Mesenchymal stem cell (in vitro differentiated cells and primary cell): Measurements from ENCODE around the gene CFAP92.

ENCODE experiments used
- DNase-seq: peaks from one replicate; pipeline ENCODE4 v3.0.0-alpha.2; 2013
- H2AFZ ChIP-seq: one replicate; pipeline ENCODE4 v1.6.1; 2013; ENCODE audit warnings: low read depth, mild to moderate bottlenecking, control low read depth, inconsistent platforms, low read length, moderate library complexity
- H2AK5ac ChIP-seq: 2 replicates; pipeline ENCODE4 v1.6.1; 2013; ENCODE audit warnings: low read length, moderate library complexity, mild to moderate bottlenecking, inconsistent platforms; ENCODE audit not compliant: severe bottlenecking
- H2BK120ac ChIP-seq: one replicate; pipeline ENCODE4 v1.6.1; 2013; ENCODE audit warnings: low read depth, mild to moderate bottlenecking, inconsistent platforms, low read length, moderate library complexity
- H2BK12ac ChIP-seq, 2 experiments: one replicate each; pipeline ENCODE4 v1.6.1; 2013; ENCODE audit warnings: inconsistent platforms in 2 of 2, low read length in 2 of 2, mild to moderate bottlenecking in 2 of 2, moderate library complexity in 2 of 2, control low read depth in 1 of 2
- H2BK15ac ChIP-seq: one replicate; pipeline ENCODE4 v1.6.1; 2013; ENCODE audit warnings: mild to moderate bottlenecking, low read depth, inconsistent platforms; ENCODE audit not compliant: poor library complexity, severe bottlenecking
- H2BK5ac ChIP-seq: 2 replicates; pipeline ENCODE4 v1.6.1; 2013; ENCODE audit warnings: low read depth, mild to moderate bottlenecking, low read length, control low read depth, inconsistent platforms; ENCODE audit not compliant: poor library complexity, severe bottlenecking
- H3K14ac ChIP-seq, 2 experiments: one replicate each; pipeline ENCODE4 v1.6.1; 2013; ENCODE audit warnings: inconsistent platforms in 2 of 2, low read length in 2 of 2, control low read depth in 1 of 2, mild to moderate bottlenecking in 1 of 2, moderate library complexity in 1 of 2
- H3K18ac ChIP-seq, 2 experiments: one replicate each; pipeline ENCODE4 v1.6.1; 2013; ENCODE audit warnings: inconsistent platforms in 2 of 2, low read length in 2 of 2, control low read depth in 1 of 2, low read depth in 1 of 2, mild to moderate bottlenecking in 1 of 2
- H3K23ac ChIP-seq, 2 experiments: one replicate each; pipeline ENCODE4 v1.6.1; 2013; ENCODE audit warnings: inconsistent platforms in 2 of 2, low read length in 2 of 2, mild to moderate bottlenecking in 2 of 2, moderate library complexity in 2 of 2, control low read depth in 1 of 2
- H3K27ac ChIP-seq: 2 replicates; pipeline ENCODE4 v1.5.1; 2013; ENCODE audit warnings: mild to moderate bottlenecking, moderate library complexity, low read length, control low read depth, inconsistent platforms; ENCODE audit not compliant: poor library complexity, severe bottlenecking
- H3K27me3 ChIP-seq, 2 experiments: 2 replicates each; pipeline versions ENCODE4 v1.6.1 to v1.7.0; 2013; ENCODE audit warnings: low read length in 2 of 2, mild to moderate bottlenecking in 2 of 2, moderate library complexity in 2 of 2, control low read depth in 1 of 2, inconsistent platforms in 1 of 2; ENCODE audit not compliant: control insufficient read depth in 1 of 2, insufficient read depth in 1 of 2
- H3K36me3 ChIP-seq, 2 experiments: 2 replicates each; pipeline versions ENCODE4 v1.6.1 to v1.7.0; 2013; ENCODE audit warnings: low read length in 2 of 2, control low read depth in 1 of 2, inconsistent platforms in 1 of 2, low read depth in 1 of 2, mild to moderate bottlenecking in 1 of 2; ENCODE audit not compliant: insufficient read depth in 2 of 2, control insufficient read depth in 1 of 2
- H3K4ac ChIP-seq, 2 experiments: one replicate each; pipeline ENCODE4 v1.6.1; 2013; ENCODE audit warnings: inconsistent platforms in 2 of 2, low read length in 2 of 2, mild to moderate bottlenecking in 2 of 2, moderate library complexity in 2 of 2, control low read depth in 1 of 2, low read depth in 1 of 2
- H3K4me1 ChIP-seq: 2 replicates; pipeline ENCODE4 v1.6.1; 2013; ENCODE audit warnings: low read depth, low read length, control low read depth; ENCODE audit not compliant: control insufficient read depth, insufficient read depth
- H3K4me2 ChIP-seq: 2 replicates; pipeline ENCODE4 v1.6.1; 2013; ENCODE audit warnings: low read length, mild to moderate bottlenecking, inconsistent platforms; ENCODE audit not compliant: poor library complexity, severe bottlenecking
- H3K4me3 ChIP-seq, 2 experiments: 2 replicates each; pipeline versions ENCODE4 v1.5.1 to v1.7.0; 2013; ENCODE audit warnings: low read length in 2 of 2, mild to moderate bottlenecking in 2 of 2, control low read depth in 1 of 2, low read depth in 1 of 2; ENCODE audit not compliant: insufficient read depth in 1 of 2
- H3K79me1 ChIP-seq: replicated peaks from 2 replicates; pipeline ENCODE4 v1.6.1; 2013; ENCODE audit warnings: mild to moderate bottlenecking, control low read depth, low read length, inconsistent platforms; ENCODE audit not compliant: poor library complexity, severe bottlenecking
- H3K9ac ChIP-seq: 2 replicates; pipeline ENCODE4 v1.7.0; 2013; ENCODE audit warnings: mild to moderate bottlenecking, low read length, moderate library complexity
- H3K9me3 ChIP-seq: 2 replicates; pipeline ENCODE4 v1.7.0; 2013; ENCODE audit warnings: mild to moderate bottlenecking, low read length; ENCODE audit not compliant: control insufficient read depth
- H4K8ac ChIP-seq: one replicate; pipeline ENCODE4 v1.6.1; 2013; ENCODE audit warnings: inconsistent platforms, mild to moderate bottlenecking, low read length, moderate library complexity
- H4K91ac ChIP-seq: one replicate; pipeline ENCODE4 v1.6.1; 2013; ENCODE audit warnings: mild to moderate bottlenecking, low read length, inconsistent platforms
- WGBS: methylation state at CpG from one replicate; pipeline ENCODE4 v1.1.7; 2013; ENCODE audit warnings: mixed read lengths; 5-methylcytosine and 5-hydroxymethylcytosine counted together

The CFAP92 gene

GRCh38 chr3:128998561-128998960, 4.7 kb upstream of the CFAP92 start:
- no peak overlapping the region for H4K91ac ChIP-seq
- H3K27me3 ChIP-seq: peaks cover 81 to 95% of the 10 kb centered on the region in 2 experiments
- H3K79me1 ChIP-seq: no peaks in the 10 kb centered on the region
- no peak overlapping the region for H2AK5ac ChIP-seq
- no peak overlapping the region for H2BK5ac ChIP-seq
- no peak overlapping the region for H3K9ac ChIP-seq
- no peak overlapping the region for H3K4me2 ChIP-seq
- H3K14ac ChIP-seq: no peak overlapping the region
- no peak overlapping the region for H4K8ac ChIP-seq
- no peak overlapping the region for H3K4me3 ChIP-seq
- H3K36me3 ChIP-seq: no peaks in the 10 kb centered on the region
- H3K4ac ChIP-seq: no peak overlapping the region
- H3K23ac ChIP-seq: no peak overlapping the region
- H3K9me3 ChIP-seq: no peaks in the 10 kb centered on the region
- no peak overlapping the region for H2BK15ac ChIP-seq
- 33% methylated on average over 3 of the region's 3 CpGs for WGBS
- H3K27ac ChIP-seq: no peak overlapping the region
- H3K18ac ChIP-seq: no peak overlapping the region
- peak; percentile 43 for DNase-seq
- H2AFZ ChIP-seq: no peak overlapping the region
- no peak overlapping the region for H2BK12ac ChIP-seq
- peaks cover 18% of the 10 kb centered on the region for H3K4me1 ChIP-seq
- H2BK120ac ChIP-seq: no peak overlapping the region

GRCh38 chr3:128997486-128998133, 3.7 kb upstream of the CFAP92 start:
- DNase-seq: no peak
- Histone ChIP-seq H4K8ac (no peak overlapping the region), H3K4me3 (no peak overlapping the region), H2AK5ac (no peak overlapping the region), H3K4ac (no peak overlapping the region), H2BK120ac (no peak overlapping the region), H4K91ac (no peak overlapping the region), H3K9ac (no peak overlapping the region), H3K4me2 (no peak overlapping the region), H3K36me3 (no peaks in the 10 kb centered on the region), H2BK5ac (no peak overlapping the region), H3K27me3 (peaks cover 81 to 95% of the 10 kb centered on the region in 2 experiments), H3K18ac (no peak overlapping the region), H2BK15ac (no peak overlapping the region), H3K27ac (no peak overlapping the region), H2BK12ac (no peak overlapping the region), H3K23ac (no peak overlapping the region), H2AFZ (no peak overlapping the region), H3K4me1 (peaks cover 23% of the 10 kb centered on the region), H3K14ac (no peak overlapping the region), H3K79me1 (no peaks in the 10 kb centered on the region), H3K9me3 (no peaks in the 10 kb centered on the region)
- WGBS: 76% methylated on average over 3 of the region's 4 CpGs

GRCh38 chr3:128996726-128997125, 2.9 kb upstream of the CFAP92 start:
- no peak overlapping the region for H2BK12ac ChIP-seq
- H2BK120ac ChIP-seq: no peak overlapping the region
- no peak overlapping the region for H3K14ac ChIP-seq
- no peak overlapping the region for H2BK5ac ChIP-seq
- no peak for DNase-seq
- H4K91ac ChIP-seq: peak overlapping the region; percentile 43
- no peak overlapping the region for H2BK15ac ChIP-seq
- H3K9me3 ChIP-seq: no peaks in the 10 kb centered on the region
- no peak overlapping the region for H4K8ac ChIP-seq
- H3K79me1 ChIP-seq: no peaks in the 10 kb centered on the region
- H2AFZ ChIP-seq: no peak overlapping the region
- no peak overlapping the region for H3K4me3 ChIP-seq
- H3K36me3 ChIP-seq: no peaks in the 10 kb centered on the region
- H3K23ac ChIP-seq: no peak overlapping the region
- H3K4ac ChIP-seq: no peak overlapping the region
- peaks cover 18% of the 10 kb centered on the region for H3K4me1 ChIP-seq
- no peak overlapping the region for H3K27ac ChIP-seq
- no peak overlapping the region for H3K9ac ChIP-seq
- no peak overlapping the region for H3K4me2 ChIP-seq
- H3K27me3 ChIP-seq: peaks cover 80 to 91% of the 10 kb centered on the region in 2 experiments
- H3K18ac ChIP-seq: no peak overlapping the region
- H2AK5ac ChIP-seq: no peak overlapping the region
- WGBS: 68% methylated on average over 4 of the region's 5 CpGs

GRCh38 chr3:128996200-128996599, 2.3 kb upstream of the CFAP92 start:
- H4K91ac ChIP-seq: no peak overlapping the region
- H3K36me3 ChIP-seq: no peaks in the 10 kb centered on the region
- no peak overlapping the region for H3K27ac ChIP-seq
- no peak overlapping the region for H3K4me2 ChIP-seq
- H2BK12ac ChIP-seq: no peak overlapping the region
- DNase-seq: no peak
- H3K4me3 ChIP-seq: no peak overlapping the region
- peaks cover 82 to 89% of the 10 kb centered on the region in 2 experiments for H3K27me3 ChIP-seq
- H3K14ac ChIP-seq: no peak overlapping the region
- H3K9me3 ChIP-seq: no peaks in the 10 kb centered on the region
- no peak overlapping the region for H3K9ac ChIP-seq
- no peak overlapping the region for H2BK15ac ChIP-seq
- H3K18ac ChIP-seq: no peak overlapping the region
- peaks cover 13% of the 10 kb centered on the region for H3K4me1 ChIP-seq
- H3K4ac ChIP-seq: no peak overlapping the region
- H2BK5ac ChIP-seq: no peak overlapping the region
- no peaks in the 10 kb centered on the region for H3K79me1 ChIP-seq
- no CpG with 5 or more reads among the region's 1 CpG for WGBS
- no peak overlapping the region for H2AK5ac ChIP-seq
- H2AFZ ChIP-seq: no peak overlapping the region
- no peak overlapping the region for H2BK120ac ChIP-seq
- H3K23ac ChIP-seq: no peak overlapping the region
- no peak overlapping the region for H4K8ac ChIP-seq
